DND-41 (cell line): ENCODE measurements around the gene PBX3.

ENCODE experiments used
- ATAC-seq: fragments of 200-7000 bp; cut with Tn5 transposase; 3 replicates; pipeline ENCODE4 v1.9.1; 2021; ENCODE audit warnings: low read depth; ENCODE audit not compliant: insufficient read depth
- DNase-seq: peaks from one replicate; pipeline ENCODE4 v3.0.0-alpha.2; 2020
- H2AFZ ChIP-seq: 2 replicates; pipeline ENCODE4 v1.6.0; 2012; ENCODE audit warnings: low read depth, low read length
- H3K27ac ChIP-seq: 2 replicates; pipeline ENCODE4 v1.5.1; 2012; ENCODE audit warnings: low read length, inconsistent platforms
- H3K27me3 ChIP-seq: fragments of 200-600 bp; sonication (generic); 2 replicates; pipeline ENCODE4 v1.6.0; 2012; ENCODE audit warnings: low read length, mild to moderate bottlenecking, inconsistent platforms; ENCODE audit not compliant: insufficient read depth, poor library complexity
- H3K36me3 ChIP-seq: 2 replicates; pipeline ENCODE4 v1.5.1; 2012; ENCODE audit warnings: low read length, inconsistent platforms; ENCODE audit not compliant: insufficient read depth
- H3K4me1 ChIP-seq: 2 replicates; pipeline ENCODE4 v1.5.1; 2012; ENCODE audit warnings: mild to moderate bottlenecking, low read length; ENCODE audit not compliant: insufficient read depth
- H3K4me2 ChIP-seq: 2 replicates; pipeline ENCODE4 v1.6.0; 2012; ENCODE audit warnings: mild to moderate bottlenecking, moderate library complexity, low read length, inconsistent platforms; ENCODE audit not compliant: insufficient read depth
- H3K4me3 ChIP-seq, 2 experiments: fragments of 200-600 bp in 1 of 2; shearing (Covaris generic) in 1 of 2; 2 replicates each; pipeline ENCODE4 v1.5.1; 2012 to 2016; ENCODE audit warnings: inconsistent platforms in 2 of 2, low read length in 2 of 2, mild to moderate bottlenecking in 2 of 2, low read depth in 1 of 2, moderate library complexity in 1 of 2
- H3K79me2 ChIP-seq: 2 replicates; pipeline ENCODE4 v1.6.0; 2012; ENCODE audit warnings: low read length, inconsistent platforms; ENCODE audit not compliant: insufficient read depth
- H3K9ac ChIP-seq: 2 replicates; pipeline ENCODE4 v1.6.0; 2012; ENCODE audit warnings: low read depth, mild to moderate bottlenecking, inconsistent platforms, low read length, moderate library complexity
- H3K9me3 ChIP-seq: 2 replicates; pipeline ENCODE4 v1.5.1; 2012; ENCODE audit warnings: low read length, moderate library complexity, mild to moderate bottlenecking, inconsistent platforms; ENCODE audit not compliant: insufficient read depth, severe bottlenecking
- H4K20me1 ChIP-seq: 2 replicates; pipeline ENCODE4 v1.6.0; 2012; ENCODE audit warnings: low read length; ENCODE audit not compliant: insufficient read depth
- EZH2 ChIP-seq: IDR thresholded peaks from 3 replicates; pipeline ENCODE4 v1.6.1; 2012; ENCODE audit warnings: borderline replicate concordance, low read depth, mild to moderate bottlenecking, moderate library complexity, low read length, inconsistent platforms; ENCODE audit not compliant: severe bottlenecking
- TF ChIP-seq, protein P1 (sequence below): IDR thresholded peaks from 2 replicates; pipeline ENCODE4 v1.5.1; 2012; ENCODE audit warnings: borderline replicate concordance, low read length, moderate library complexity, mild to moderate bottlenecking; ENCODE audit not compliant: poor library complexity, severe bottlenecking; ENCODE audit errors: extremely low read depth

Gene PBX3

DNA sequence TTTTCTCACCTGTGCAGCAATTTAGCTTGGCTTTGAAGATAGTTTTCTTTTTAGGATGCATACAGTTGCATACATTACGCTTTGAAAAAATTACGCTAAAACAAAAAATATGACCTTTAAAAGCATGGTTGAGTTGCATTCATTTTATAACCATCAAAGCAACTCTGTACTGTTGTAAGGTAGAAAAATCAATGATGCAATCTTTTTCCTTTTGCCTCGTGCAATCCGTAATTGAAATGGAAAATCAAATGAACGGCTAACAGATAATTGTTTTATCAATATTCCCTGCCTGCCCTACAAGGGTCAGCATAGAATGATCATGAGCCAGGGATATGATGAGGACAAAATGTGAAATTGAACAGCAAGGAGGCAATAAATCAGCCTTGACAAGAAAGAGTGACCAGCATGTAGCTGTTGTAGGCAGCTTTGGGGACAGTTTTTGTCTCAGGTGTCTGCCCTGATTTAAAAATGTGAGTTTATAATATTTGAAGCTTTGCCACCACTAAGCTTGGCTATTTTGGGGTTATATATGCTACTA, 98.2 kb downstream of the PBX3 start:
- peaks cover 6% of the 10 kb centered on the region; the same call in 1 of the 2 replicates for H4K20me1 ChIP-seq
- H3K27me3 ChIP-seq: no peaks in the 10 kb centered on the region
- H3K4me2 ChIP-seq: no peak overlapping the region
- H2AFZ ChIP-seq: no peak overlapping the region
- no peak overlapping the region for H3K4me3 ChIP-seq
- no peak overlapping the region for H3K27ac ChIP-seq
- H3K4me1 ChIP-seq: no peaks in the 10 kb centered on the region
- H3K9me3 ChIP-seq: no peaks in the 10 kb centered on the region
- DNase-seq: no peak
- ATAC-seq: no peak
- no peak for TF ChIP-seq EZH2
- H3K79me2 ChIP-seq: peaks cover 20% of the 10 kb centered on the region
- no peaks in the 10 kb centered on the region for H3K36me3 ChIP-seq
- no peak overlapping the region for H3K9ac ChIP-seq

- TF ChIP-seq EZH2: no peak
- TF ChIP-seq, protein P1, sequence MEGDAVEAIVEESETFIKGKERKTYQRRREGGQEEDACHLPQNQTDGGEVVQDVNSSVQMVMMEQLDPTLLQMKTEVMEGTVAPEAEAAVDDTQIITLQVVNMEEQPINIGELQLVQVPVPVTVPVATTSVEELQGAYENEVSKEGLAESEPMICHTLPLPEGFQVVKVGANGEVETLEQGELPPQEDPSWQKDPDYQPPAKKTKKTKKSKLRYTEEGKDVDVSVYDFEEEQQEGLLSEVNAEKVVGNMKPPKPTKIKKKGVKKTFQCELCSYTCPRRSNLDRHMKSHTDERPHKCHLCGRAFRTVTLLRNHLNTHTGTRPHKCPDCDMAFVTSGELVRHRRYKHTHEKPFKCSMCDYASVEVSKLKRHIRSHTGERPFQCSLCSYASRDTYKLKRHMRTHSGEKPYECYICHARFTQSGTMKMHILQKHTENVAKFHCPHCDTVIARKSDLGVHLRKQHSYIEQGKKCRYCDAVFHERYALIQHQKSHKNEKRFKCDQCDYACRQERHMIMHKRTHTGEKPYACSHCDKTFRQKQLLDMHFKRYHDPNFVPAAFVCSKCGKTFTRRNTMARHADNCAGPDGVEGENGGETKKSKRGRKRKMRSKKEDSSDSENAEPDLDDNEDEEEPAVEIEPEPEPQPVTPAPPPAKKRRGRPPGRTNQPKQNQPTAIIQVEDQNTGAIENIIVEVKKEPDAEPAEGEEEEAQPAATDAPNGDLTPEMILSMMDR: no peak
- no peak for ATAC-seq
- H2AFZ ChIP-seq: no peak overlapping the region
- no peaks in the 10 kb centered on the region for H3K9me3 ChIP-seq
- no peak overlapping the region for H3K4me3 ChIP-seq
- H3K27ac ChIP-seq: no peak overlapping the region
- peaks cover 10% of the 10 kb centered on the region for H3K79me2 ChIP-seq
- H3K36me3 ChIP-seq: no peaks in the 10 kb centered on the region
- no peak for DNase-seq
- H3K4me1 ChIP-seq: no peaks in the 10 kb centered on the region
- 0 out of 2 replicates have a peak, but pooled peaks cover 3% of the 10 kb centered on the region for H4K20me1 ChIP-seq
- H3K27me3 ChIP-seq: no peaks in the 10 kb centered on the region
- H3K9ac ChIP-seq: no peak overlapping the region
- H3K4me2 ChIP-seq: no peak overlapping the region
Observed at GRCh38 chr9:125847735-125848134, 100.6 kb downstream of the PBX3 start.

DNA sequence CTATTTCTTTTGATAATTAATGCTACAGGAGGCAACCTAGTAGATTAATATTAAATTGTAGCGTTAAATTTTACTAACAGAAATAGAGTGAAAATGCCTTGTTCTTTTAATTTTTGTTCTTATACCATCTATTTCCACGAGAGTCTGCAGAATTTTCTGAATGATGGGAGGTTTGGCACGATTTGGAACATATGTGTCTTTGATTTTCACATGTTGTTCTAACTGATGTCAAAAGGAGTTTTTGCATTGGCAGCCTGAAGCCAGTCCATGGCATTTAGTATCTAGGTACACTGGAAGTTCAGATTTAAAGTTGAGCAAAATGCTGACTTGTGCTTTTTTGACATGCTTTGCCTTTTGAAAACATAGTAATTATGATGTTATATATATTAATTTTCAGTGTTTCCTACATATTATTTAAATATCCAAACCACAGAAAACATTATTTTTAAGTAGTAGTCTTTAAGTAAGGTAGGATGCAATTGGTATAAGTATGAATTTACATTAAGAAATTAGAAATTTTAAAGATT, 103.0 kb downstream of the PBX3 start:
- no peak overlapping the region for H3K4me2 ChIP-seq

DNA sequence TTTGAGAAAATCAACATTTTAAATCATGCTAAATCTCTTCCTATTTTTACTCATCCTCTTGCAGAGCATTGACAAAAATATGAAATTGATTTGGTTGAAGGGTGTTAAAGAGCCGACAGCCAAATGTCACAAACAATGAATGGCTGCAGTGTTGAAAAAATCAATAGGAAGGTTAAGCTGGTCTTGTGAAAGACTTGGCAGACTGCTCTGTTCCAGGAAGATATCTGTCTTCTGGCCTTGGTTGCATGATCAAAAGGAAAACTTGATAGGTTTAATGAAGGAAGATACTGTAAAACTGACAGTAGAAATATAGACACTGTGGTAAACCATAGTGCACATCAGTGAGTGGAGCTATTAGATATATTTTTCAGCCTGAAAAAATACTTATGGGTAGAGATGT, 103.6 kb downstream of the PBX3 start:
- Histone ChIP-seq H3K79me2 (peaks cover 6% of the 10 kb centered on the region; the same call in 1 of the 2 replicates), H3K27me3 (no peaks in the 10 kb centered on the region), H3K4me3 (no peak overlapping the region), H4K20me1 (no peaks in the 10 kb centered on the region), H3K27ac (no peak overlapping the region), H3K4me1 (no peaks in the 10 kb centered on the region), H3K9me3 (no peaks in the 10 kb centered on the region), H3K36me3 (no peaks in the 10 kb centered on the region), H2AFZ (no peak overlapping the region), H3K9ac (no peak overlapping the region), H3K4me2 (no peak overlapping the region)
- no peak for DNase-seq
- no peak for ATAC-seq
- TF ChIP-seq, protein P1: no peak
- TF ChIP-seq EZH2: no peak

More for the DNA sequence above, 103.0 kb downstream of the PBX3 start:
- H3K4me3 ChIP-seq: no peak overlapping the region
- H4K20me1 ChIP-seq: no peaks in the 10 kb centered on the region
- peaks cover 8% of the 10 kb centered on the region; the same call in 1 of the 2 replicates for H3K79me2 ChIP-seq
- no peaks in the 10 kb centered on the region for H3K36me3 ChIP-seq
- no peak for ATAC-seq
- no peak overlapping the region for H3K9ac ChIP-seq
- no peaks in the 10 kb centered on the region for H3K4me1 ChIP-seq
- H3K27ac ChIP-seq: no peak overlapping the region
- no peak for DNase-seq
- no peaks in the 10 kb centered on the region for H3K27me3 ChIP-seq
- no peak for TF ChIP-seq EZH2
- TF ChIP-seq, protein P1: no peak
- no peak overlapping the region for H2AFZ ChIP-seq
- H3K9me3 ChIP-seq: no peaks in the 10 kb centered on the region
